ENCODE measurements around the gene DDT.
"Not testable (repeated sequence)": the region's sequence is repeated elsewhere in the genome, so short reads cannot be mapped to it uniquely, and the experiment has no call there.

DNA sequence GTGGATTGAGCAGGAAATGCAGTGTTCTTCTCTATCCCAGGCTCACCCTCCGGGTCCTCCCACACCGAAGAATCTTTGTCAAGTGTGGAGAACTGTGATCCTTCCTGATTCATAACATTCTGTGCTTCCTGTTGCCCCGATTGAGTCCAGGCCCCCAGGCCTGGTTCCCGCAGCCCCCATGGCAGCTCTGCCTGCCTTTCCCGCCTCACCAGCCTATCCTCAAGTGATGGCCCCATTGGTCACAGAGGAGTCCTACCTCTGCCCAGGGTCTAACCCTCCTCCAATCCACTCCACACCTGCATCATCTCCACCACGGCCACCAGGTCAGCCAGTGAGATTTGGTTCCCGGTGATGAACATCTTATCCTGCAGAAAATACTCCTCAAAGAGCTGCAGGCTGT lies 25.5 kb upstream of the DDT start:
- TF ChIP-seq POLR2A (IDR thresholded peaks at IDR 0.05; ENCODE audit: low read length); ZC3H11A (IDR thresholded peaks at IDR 0.05); RFX5 (IDR thresholded peaks at IDR 0.05); RCOR1 (IDR thresholded peaks at IDR 0.05; ENCODE audit: low read depth, low read length); NR3C1 (IDR thresholded peaks at IDR 0.05); MYC (IDR thresholded peaks at IDR 0.05; ENCODE audit: borderline replicate concordance, low read length); HOXA7 (CRISPR knock-in tag; IDR thresholded peaks at IDR 0.05); HEYL (CRISPR knock-in tag; IDR thresholded peaks at IDR 0.05): not testable (repeated sequence)
- TF ChIP-seq, protein P1, sequence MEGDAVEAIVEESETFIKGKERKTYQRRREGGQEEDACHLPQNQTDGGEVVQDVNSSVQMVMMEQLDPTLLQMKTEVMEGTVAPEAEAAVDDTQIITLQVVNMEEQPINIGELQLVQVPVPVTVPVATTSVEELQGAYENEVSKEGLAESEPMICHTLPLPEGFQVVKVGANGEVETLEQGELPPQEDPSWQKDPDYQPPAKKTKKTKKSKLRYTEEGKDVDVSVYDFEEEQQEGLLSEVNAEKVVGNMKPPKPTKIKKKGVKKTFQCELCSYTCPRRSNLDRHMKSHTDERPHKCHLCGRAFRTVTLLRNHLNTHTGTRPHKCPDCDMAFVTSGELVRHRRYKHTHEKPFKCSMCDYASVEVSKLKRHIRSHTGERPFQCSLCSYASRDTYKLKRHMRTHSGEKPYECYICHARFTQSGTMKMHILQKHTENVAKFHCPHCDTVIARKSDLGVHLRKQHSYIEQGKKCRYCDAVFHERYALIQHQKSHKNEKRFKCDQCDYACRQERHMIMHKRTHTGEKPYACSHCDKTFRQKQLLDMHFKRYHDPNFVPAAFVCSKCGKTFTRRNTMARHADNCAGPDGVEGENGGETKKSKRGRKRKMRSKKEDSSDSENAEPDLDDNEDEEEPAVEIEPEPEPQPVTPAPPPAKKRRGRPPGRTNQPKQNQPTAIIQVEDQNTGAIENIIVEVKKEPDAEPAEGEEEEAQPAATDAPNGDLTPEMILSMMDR (IDR thresholded peaks at IDR 0.05): not testable (repeated sequence)
- TF ChIP-seq, protein P2, sequence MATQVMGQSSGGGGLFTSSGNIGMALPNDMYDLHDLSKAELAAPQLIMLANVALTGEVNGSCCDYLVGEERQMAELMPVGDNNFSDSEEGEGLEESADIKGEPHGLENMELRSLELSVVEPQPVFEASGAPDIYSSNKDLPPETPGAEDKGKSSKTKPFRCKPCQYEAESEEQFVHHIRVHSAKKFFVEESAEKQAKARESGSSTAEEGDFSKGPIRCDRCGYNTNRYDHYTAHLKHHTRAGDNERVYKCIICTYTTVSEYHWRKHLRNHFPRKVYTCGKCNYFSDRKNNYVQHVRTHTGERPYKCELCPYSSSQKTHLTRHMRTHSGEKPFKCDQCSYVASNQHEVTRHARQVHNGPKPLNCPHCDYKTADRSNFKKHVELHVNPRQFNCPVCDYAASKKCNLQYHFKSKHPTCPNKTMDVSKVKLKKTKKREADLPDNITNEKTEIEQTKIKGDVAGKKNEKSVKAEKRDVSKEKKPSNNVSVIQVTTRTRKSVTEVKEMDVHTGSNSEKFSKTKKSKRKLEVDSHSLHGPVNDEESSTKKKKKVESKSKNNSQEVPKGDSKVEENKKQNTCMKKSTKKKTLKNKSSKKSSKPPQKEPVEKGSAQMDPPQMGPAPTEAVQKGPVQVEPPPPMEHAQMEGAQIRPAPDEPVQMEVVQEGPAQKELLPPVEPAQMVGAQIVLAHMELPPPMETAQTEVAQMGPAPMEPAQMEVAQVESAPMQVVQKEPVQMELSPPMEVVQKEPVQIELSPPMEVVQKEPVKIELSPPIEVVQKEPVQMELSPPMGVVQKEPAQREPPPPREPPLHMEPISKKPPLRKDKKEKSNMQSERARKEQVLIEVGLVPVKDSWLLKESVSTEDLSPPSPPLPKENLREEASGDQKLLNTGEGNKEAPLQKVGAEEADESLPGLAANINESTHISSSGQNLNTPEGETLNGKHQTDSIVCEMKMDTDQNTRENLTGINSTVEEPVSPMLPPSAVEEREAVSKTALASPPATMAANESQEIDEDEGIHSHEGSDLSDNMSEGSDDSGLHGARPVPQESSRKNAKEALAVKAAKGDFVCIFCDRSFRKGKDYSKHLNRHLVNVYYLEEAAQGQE (IDR thresholded peaks at IDR 0.05): not testable (repeated sequence)

Measured in A549 (cell line).